Loucy (cell line): ENCODE results near the gene SHC4.

Experiments
- H2AFZ ChIP-seq: fragments of 200-600 bp; sonication (generic); 2 replicates; pipeline ENCODE4 v1.6.0; 2016; ENCODE audit warnings: antibody characterized with exemption, mild to moderate bottlenecking, low read length, moderate library complexity
- H3F3A ChIP-seq: fragments of 200-600 bp; 2 replicates; pipeline ENCODE4 v1.6.0; 2016; ENCODE audit warnings: antibody characterized with exemption, low read depth, mild to moderate bottlenecking
- H3K27me3 ChIP-seq: fragments of 200-600 bp; sonication (generic); 2 replicates; pipeline ENCODE4 v1.6.1; 2014; ENCODE audit warnings: low read length, mild to moderate bottlenecking; ENCODE audit not compliant: insufficient read depth, poor library complexity, severe bottlenecking
- H3K36me3 ChIP-seq: fragments of 200-600 bp; sonication (generic); 2 replicates; pipeline ENCODE4 v1.6.1; 2016; ENCODE audit warnings: low read length; ENCODE audit not compliant: insufficient read depth
- H3K4me1 ChIP-seq: fragments of 200-600 bp; sonication (generic); 2 replicates; pipeline ENCODE4 v1.5.1; 2014; ENCODE audit warnings: low read length, mild to moderate bottlenecking; ENCODE audit not compliant: insufficient read depth, poor library complexity, severe bottlenecking
- H3K4me2 ChIP-seq: fragments of 200-600 bp; sonication (generic); 2 replicates; pipeline ENCODE4 v1.6.0; 2014; ENCODE audit warnings: antibody characterized with exemption, low read length, low read depth, mild to moderate bottlenecking; ENCODE audit not compliant: poor library complexity, severe bottlenecking
- H3K4me3 ChIP-seq: fragments of 200-600 bp; sonication (generic); 2 replicates; pipeline ENCODE4 v1.5.1; 2014; ENCODE audit warnings: low read length, mild to moderate bottlenecking, mixed read lengths; ENCODE audit not compliant: poor library complexity, severe bottlenecking
- H3K79me2 ChIP-seq: fragments of 200-600 bp; sonication (generic); 2 replicates; pipeline ENCODE4 v1.6.1; 2014; ENCODE audit warnings: low read length; ENCODE audit not compliant: insufficient read depth
- H3K9ac ChIP-seq: fragments of 200-600 bp; sonication (generic); 2 replicates; pipeline ENCODE4 v1.6.0; 2014; ENCODE audit warnings: mild to moderate bottlenecking, low read depth, low read length, moderate library complexity; ENCODE audit not compliant: poor library complexity, severe bottlenecking
- H3K9me2 ChIP-seq: fragments of 200-600 bp; sonication (generic); replicated peaks from 2 replicates; pipeline ENCODE4 v1.6.1; 2016; ENCODE audit warnings: low read depth, low read length, mixed read lengths
- H3K9me3 ChIP-seq: fragments of 200-600 bp; sonication (generic); 2 replicates; pipeline ENCODE4 v1.6.1; 2014; ENCODE audit warnings: mild to moderate bottlenecking, antibody characterized with exemption, low read length, low read depth; ENCODE audit not compliant: insufficient read depth
- H4K20me1 ChIP-seq: fragments of 200-600 bp; sonication (generic); 2 replicates; pipeline ENCODE4 v1.6.0; 2014; ENCODE audit warnings: antibody characterized with exemption, low read length, mild to moderate bottlenecking; ENCODE audit not compliant: insufficient read depth, poor library complexity, severe bottlenecking
- EZH2phosphoT487 ChIP-seq: fragments of 200-600 bp; IDR thresholded peaks from 2 replicates; pipeline ENCODE4 v1.6.1; 2018; ENCODE audit warnings: antibody characterized with exemption, mild to moderate bottlenecking, moderate library complexity, borderline replicate concordance
- TF ChIP-seq, protein P1 (sequence below): fragments of 200-600 bp; sonication (generic); conservative IDR thresholded peaks from 2 replicates; pipeline ENCODE4 v1.5.1; 2014; ENCODE audit warnings: mild to moderate bottlenecking, antibody characterized with exemption, low read length

The SHC4 gene

DNA sequence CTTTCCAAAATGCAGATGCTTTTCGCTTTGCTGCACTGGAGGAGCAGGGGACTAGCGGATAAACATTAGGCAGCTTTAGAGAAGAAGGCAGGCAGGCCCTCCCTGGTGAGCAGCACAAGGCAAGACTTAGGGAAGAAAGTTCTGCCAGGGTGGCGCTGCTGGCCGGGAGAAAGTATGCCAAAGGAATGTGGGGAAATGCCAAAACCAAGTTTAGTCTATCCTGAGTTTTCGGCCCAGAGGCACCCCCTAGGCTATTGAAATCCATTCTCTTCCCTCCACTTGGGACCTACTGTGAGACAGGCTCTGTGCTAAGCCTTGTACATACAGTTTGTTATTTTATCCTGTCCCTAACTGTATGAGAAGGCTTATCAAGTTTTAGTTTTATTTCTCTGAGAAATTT is 9.2 kb downstream of the SHC4 start:
- no peaks in the 10 kb centered on the region for H3K79me2 ChIP-seq
- H3K4me3 ChIP-seq: no peak overlapping the region
- no peaks in the 10 kb centered on the region for H3K9me2 ChIP-seq
- H3K4me1 ChIP-seq: no peaks in the 10 kb centered on the region
- no peaks in the 10 kb centered on the region for H3K27me3 ChIP-seq
- no peak overlapping the region for H3K9ac ChIP-seq
- no peaks in the 10 kb centered on the region for H4K20me1 ChIP-seq
- H3F3A ChIP-seq: no peaks in the 10 kb centered on the region
- H3K4me2 ChIP-seq: no peak overlapping the region
- no peaks in the 10 kb centered on the region for H3K36me3 ChIP-seq
- H2AFZ ChIP-seq: no peak overlapping the region
- TF ChIP-seq EZH2phosphoT487: no peak
- no peaks in the 10 kb centered on the region for H3K9me3 ChIP-seq

DNA sequence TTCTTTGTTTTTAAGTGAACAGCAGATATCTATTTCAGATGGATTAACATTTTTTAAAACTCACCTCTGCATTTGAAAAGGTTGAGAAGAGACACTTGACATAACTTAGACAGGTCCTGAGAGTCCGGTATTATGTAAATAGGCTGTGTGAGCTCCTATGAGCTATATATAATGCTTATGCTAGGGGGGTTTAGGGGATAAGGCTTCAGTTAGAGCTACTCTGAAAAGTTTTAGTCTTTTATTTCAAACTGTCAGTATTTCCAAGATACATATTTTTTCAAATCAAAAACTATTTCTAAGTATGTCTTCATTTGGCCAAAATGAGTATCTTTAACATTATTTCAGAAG is 16.9 kb downstream of the SHC4 start:
- Histone ChIP-seq H3K36me3 (no peaks in the 10 kb centered on the region), H4K20me1 (no peaks in the 10 kb centered on the region), H3K9me3 (no peaks in the 10 kb centered on the region), H3K9ac (no peak overlapping the region), H3K4me3 (no peak overlapping the region), H3K4me1 (peaks cover 17% of the 10 kb centered on the region), H3K9me2 (no peaks in the 10 kb centered on the region), H3K4me2 (no peak overlapping the region), H3K79me2 (no peaks in the 10 kb centered on the region), H2AFZ (no peak overlapping the region), H3F3A (no peaks in the 10 kb centered on the region), H3K27me3 (no peaks in the 10 kb centered on the region)
- no peak for TF ChIP-seq EZH2phosphoT487
- TF ChIP-seq, protein P1, sequence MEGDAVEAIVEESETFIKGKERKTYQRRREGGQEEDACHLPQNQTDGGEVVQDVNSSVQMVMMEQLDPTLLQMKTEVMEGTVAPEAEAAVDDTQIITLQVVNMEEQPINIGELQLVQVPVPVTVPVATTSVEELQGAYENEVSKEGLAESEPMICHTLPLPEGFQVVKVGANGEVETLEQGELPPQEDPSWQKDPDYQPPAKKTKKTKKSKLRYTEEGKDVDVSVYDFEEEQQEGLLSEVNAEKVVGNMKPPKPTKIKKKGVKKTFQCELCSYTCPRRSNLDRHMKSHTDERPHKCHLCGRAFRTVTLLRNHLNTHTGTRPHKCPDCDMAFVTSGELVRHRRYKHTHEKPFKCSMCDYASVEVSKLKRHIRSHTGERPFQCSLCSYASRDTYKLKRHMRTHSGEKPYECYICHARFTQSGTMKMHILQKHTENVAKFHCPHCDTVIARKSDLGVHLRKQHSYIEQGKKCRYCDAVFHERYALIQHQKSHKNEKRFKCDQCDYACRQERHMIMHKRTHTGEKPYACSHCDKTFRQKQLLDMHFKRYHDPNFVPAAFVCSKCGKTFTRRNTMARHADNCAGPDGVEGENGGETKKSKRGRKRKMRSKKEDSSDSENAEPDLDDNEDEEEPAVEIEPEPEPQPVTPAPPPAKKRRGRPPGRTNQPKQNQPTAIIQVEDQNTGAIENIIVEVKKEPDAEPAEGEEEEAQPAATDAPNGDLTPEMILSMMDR: no peak

DNA sequence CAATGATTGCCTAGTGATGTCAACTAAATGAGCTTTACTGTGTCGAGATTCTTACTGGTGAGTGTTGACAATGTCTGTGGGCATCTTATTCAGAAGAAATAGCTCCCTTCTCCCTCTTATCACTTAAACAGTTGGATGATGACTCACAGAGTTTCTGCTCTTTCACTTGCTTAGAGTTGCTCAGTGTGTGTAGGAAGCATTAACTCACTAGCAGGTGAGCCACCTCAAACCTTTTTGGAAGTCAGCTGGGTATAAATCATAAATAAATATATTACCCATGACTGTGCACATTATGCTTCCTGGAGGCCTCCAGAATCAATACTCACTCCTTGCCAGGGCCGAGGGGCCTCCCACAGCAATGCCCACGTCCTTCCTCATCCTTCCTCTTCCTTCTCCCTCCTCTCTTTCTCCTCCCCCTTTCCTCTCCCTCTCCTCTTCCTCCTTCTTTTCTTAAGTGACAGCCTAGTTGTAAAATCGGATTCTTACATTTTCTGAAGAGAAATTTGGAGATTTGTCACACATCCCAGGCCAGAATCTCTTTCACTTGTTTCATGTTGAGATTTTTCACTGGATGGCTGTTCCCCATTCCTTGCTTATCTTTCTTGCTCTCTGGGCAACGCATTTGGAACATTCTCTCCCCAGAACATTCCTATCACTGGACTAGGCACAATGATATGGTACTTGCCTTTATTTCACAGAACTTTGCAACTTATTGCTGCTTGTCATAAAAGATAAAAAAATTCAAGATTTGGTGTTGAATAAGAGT is 17.5 kb downstream of the SHC4 start:
- Histone ChIP-seq H3F3A (no peaks in the 10 kb centered on the region), H3K27me3 (no peaks in the 10 kb centered on the region), H3K79me2 (no peaks in the 10 kb centered on the region), H3K36me3 (no peaks in the 10 kb centered on the region), H3K4me1 (peaks cover 17% of the 10 kb centered on the region), H3K9ac (no peak overlapping the region), H3K9me3 (no peaks in the 10 kb centered on the region), H2AFZ (no peak overlapping the region), H3K4me2 (peak overlapping the region; percentile 9), H4K20me1 (no peaks in the 10 kb centered on the region), H3K4me3 (no peak overlapping the region), H3K9me2 (no peaks in the 10 kb centered on the region)
- TF ChIP-seq, protein P1: no peak
- TF ChIP-seq EZH2phosphoT487: no peak

DNA sequence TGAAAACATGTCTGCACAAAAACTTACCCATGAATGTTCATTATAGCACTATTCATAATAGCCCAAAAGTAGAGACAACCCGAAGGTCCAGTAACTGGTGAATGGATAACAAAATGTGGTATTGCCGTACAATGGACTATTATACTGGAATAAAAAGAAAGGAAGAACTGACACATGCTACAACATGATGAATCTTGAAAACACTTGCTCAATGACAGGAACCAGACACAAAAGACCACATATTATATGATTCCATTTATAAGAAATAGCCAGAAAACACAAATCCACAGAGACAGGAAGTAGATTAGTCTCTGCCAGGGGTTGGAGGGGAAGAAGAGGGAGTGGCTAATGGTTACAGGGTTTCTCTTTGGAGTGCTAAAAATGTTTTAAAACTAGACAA is 18.3 kb downstream of the SHC4 start:
- no peaks in the 10 kb centered on the region for H3F3A ChIP-seq
- no peak overlapping the region; the same call in 1 of the 2 replicates for H2AFZ ChIP-seq
- no peak overlapping the region for H3K4me3 ChIP-seq
- peak overlapping the region; percentile 9 for H3K4me2 ChIP-seq
- H3K27me3 ChIP-seq: no peaks in the 10 kb centered on the region
- peaks cover 17% of the 10 kb centered on the region for H3K4me1 ChIP-seq
- H3K9me3 ChIP-seq: no peaks in the 10 kb centered on the region
- H4K20me1 ChIP-seq: no peaks in the 10 kb centered on the region
- no peak for TF ChIP-seq EZH2phosphoT487
- TF ChIP-seq, protein P1: no peak
- no peaks in the 10 kb centered on the region for H3K79me2 ChIP-seq
- no peaks in the 10 kb centered on the region for H3K36me3 ChIP-seq
- H3K9me2 ChIP-seq: no peaks in the 10 kb centered on the region
- H3K9ac ChIP-seq: no peak overlapping the region
